K562 (cell line): ENCODE measurements around the gene GJC2. TPM values are rescaled to one million over a fixed set of nuclear protein-coding genes. Genes with fewer than 3 reads are reported as not detected.

Experiments
- ATAC-seq: fragments of 200-7000 bp; cut with Tn5 transposase; 3 replicates; pipeline ENCODE4 v1.9.1; 2020; ENCODE audit warnings: moderate library complexity
- BruUV-seq: library from RNA; stranded (reverse); fragments of 400-500 nt; replicated peaks from 2 replicates; lab custom pipeline; 2021; lab: Mats Ljungman, UMichigan
- CTCF ChIA-PET: fragments of 300-600 bp; formaldehyde crosslinking; extraction: SDS; loops from one replicate; lab custom pipeline; 2021; ENCODE audit warnings: low intra/inter-chr PET ratio; lab: Yijun Ruan, JAX
- POLR2A ChIA-PET: fragments of 300-600, 350-650 bp; sonication (Branson Sonifier 250); formaldehyde crosslinking; extraction: SDS; loops from one replicate; lab custom pipeline; 2021; ENCODE audit warnings: antibody characterized with exemption, inconsistent platforms; lab: Yijun Ruan, JAX
- DNase-seq, 4 experiments: peaks; one replicate each; pipeline versions ENCODE4 v3.0.0 to v3.0.0-alpha.2; 2011 to 2018; ENCODE audit warnings: low spot score in 3 of 4, mixed read lengths in 3 of 4; ENCODE audit errors: extremely low read depth in 1 of 4
- FAIRE-seq: peaks from 2 replicates; lab custom pipeline; 2011; peaks lifted over from hg19 to GRCh38; lab: Jason Lieb, UNC
- H2AFZ ChIP-seq: 2 replicates; pipeline ENCODE4 v1.6.0; 2011; ENCODE audit warnings: low read depth, low read length, control low read depth, inconsistent platforms
- H3K27ac ChIP-seq: fragments of 200-600 bp; 3 replicates; pipeline ENCODE4 v1.8.0; 2011; ENCODE audit warnings: low read depth, mild to moderate bottlenecking, control low read depth, inconsistent platforms, low read length, moderate library complexity, mixed read lengths; ENCODE audit errors: extremely low read depth
- H3K27me3 ChIP-seq, 2 experiments: fragments of 300-600 bp in 1 of 2; 2 replicates in 1 of 2; 3 replicates in 1 of 2; pipeline versions ENCODE4 v1.6.0 to v1.8.0; 2011; ENCODE audit warnings: inconsistent platforms in 2 of 2, low read length in 2 of 2, mild to moderate bottlenecking in 1 of 2, mixed read lengths in 1 of 2, moderate library complexity in 1 of 2; ENCODE audit not compliant: control insufficient read depth in 2 of 2, insufficient read depth in 2 of 2
- H3K36me3 ChIP-seq: fragments of 300-600 bp; 3 replicates; pipeline ENCODE4 v1.8.0; 2011; ENCODE audit warnings: mild to moderate bottlenecking, low read length, inconsistent platforms; ENCODE audit not compliant: control insufficient read depth, insufficient read depth
- H3K4me1 ChIP-seq, 2 experiments: fragments of 200-600 bp in 1 of 2; replicated peaks in 1 of 2; 2 replicates in 1 of 2; 3 replicates in 1 of 2; pipeline versions ENCODE4 v1.5.1 to v1.8.0; 2011; ENCODE audit warnings: inconsistent platforms in 2 of 2, low read length in 2 of 2, mild to moderate bottlenecking in 1 of 2, mixed read lengths in 1 of 2, moderate library complexity in 1 of 2; ENCODE audit not compliant: control insufficient read depth in 2 of 2, insufficient read depth in 2 of 2
- H3K4me2 ChIP-seq: 2 replicates; pipeline ENCODE4 v1.6.1; 2011; ENCODE audit warnings: low read length, control low read depth, inconsistent platforms, mixed read lengths; ENCODE audit not compliant: insufficient read depth
- H3K4me3 ChIP-seq: fragments of 200-600 bp; sonication (generic), shearing (Covaris generic); 2 replicates; pipeline ENCODE4 v1.5.1; 2016; ENCODE audit warnings: control low read depth, inconsistent platforms
- H3K79me2 ChIP-seq: fragments of 200-600 bp; 3 replicates; pipeline ENCODE4 v1.8.0; 2011; ENCODE audit warnings: low read length, inconsistent platforms; ENCODE audit not compliant: control insufficient read depth, insufficient read depth
- H3K9ac ChIP-seq, 2 experiments: 2 replicates each; pipeline versions ENCODE4 v1.6.0 to v1.6.1; 2011; ENCODE audit warnings: low read depth in 2 of 2, low read length in 2 of 2, control low read depth in 1 of 2, inconsistent platforms in 1 of 2, mild to moderate bottlenecking in 1 of 2, mixed read lengths in 1 of 2; ENCODE audit not compliant: insufficient read depth in 1 of 2
- H3K9me1 ChIP-seq: one replicate; pipeline ENCODE4 v1.6.0; 2011; ENCODE audit warnings: inconsistent platforms, mild to moderate bottlenecking, low read length, moderate library complexity; ENCODE audit not compliant: control insufficient read depth, insufficient read depth
- H3K9me3 ChIP-seq: replicated peaks from 2 replicates; pipeline ENCODE4 v1.5.1; 2011; ENCODE audit warnings: low read depth, low read length, inconsistent platforms; ENCODE audit not compliant: control insufficient read depth, insufficient read depth
- H4K20me1 ChIP-seq: replicated peaks from 2 replicates; pipeline ENCODE4 v1.6.1; 2011; ENCODE audit warnings: low read length, inconsistent platforms, mixed read lengths; ENCODE audit not compliant: control insufficient read depth, insufficient read depth
- BCLAF1 ChIP-seq, 2 experiments: fragments of 450-650 bp in 1 of 2; IDR thresholded peaks; 2 replicates each; pipeline ENCODE4 v1.6.1; 2011 to 2017; ENCODE audit warnings: low read depth in 2 of 2, antibody characterized with exemption in 1 of 2, borderline replicate concordance in 1 of 2, low read length in 1 of 2, mild to moderate bottlenecking in 1 of 2, mixed read lengths in 1 of 2; ENCODE audit not compliant: control insufficient read depth in 1 of 2
- CBFA2T3 ChIP-seq: fragments of 450-650 bp; IDR thresholded peaks from 2 replicates; pipeline ENCODE4 v1.6.1; 2017
- ELF1 ChIP-seq: fragments of 200-800 bp; sonication (Bioruptor generic); IDR thresholded peaks from 2 replicates; pipeline ENCODE4 v1.6.1; 2016; ENCODE audit warnings: missing genetic modification characterization, missing compliant biosample characterization
- KLF1 ChIP-seq: fragments of 450-650 bp; IDR thresholded peaks from 2 replicates; pipeline ENCODE4 v1.6.1; 2016; ENCODE audit warnings: missing genetic modification characterization, missing compliant biosample characterization
- SIRT6 ChIP-seq: IDR thresholded peaks from one replicate; pipeline ENCODE4 v1.6.1; 2012; ENCODE audit warnings: low read depth, mild to moderate bottlenecking, control low read depth, inconsistent platforms, low read length, moderate library complexity
- TRIM24 ChIP-seq, 2 experiments: fragments of 450-650 bp; IDR thresholded peaks; 2 replicates each; pipeline ENCODE4 v1.6.1; 2016
- ZNF165 ChIP-seq: fragments of 250-450 bp; sonication (Bioruptor Pico); IDR thresholded peaks from 2 replicates; pipeline ENCODE4 v1.4.0; 2020; ENCODE audit warnings: borderline replicate concordance
- ZNF384 ChIP-seq: IDR thresholded peaks from 2 replicates; pipeline ENCODE4 v1.6.1; 2012; ENCODE audit warnings: low read depth, low read length, improper control_type of control experiment
- ZNF668 ChIP-seq: fragments of 250-450 bp; sonication (Bioruptor Pico); IDR thresholded peaks from 2 replicates; pipeline ENCODE4 v1.8.0; 2022; ENCODE audit warnings: mild to moderate bottlenecking, inconsistent platforms
- WGBS: fragments of 100-300 bp; shearing (Covaris generic); methylation state at CpG from one replicate; pipeline ENCODE4 v1.1.6; 2016; ENCODE audit warnings: low coverage, mixed read lengths; ENCODE audit not compliant: insufficient coverage; ENCODE audit errors: missing lambda C conversion rate; 5-methylcytosine and 5-hydroxymethylcytosine counted together
- in situ Hi-C: fragments of 300-500 bp; cut with MboI; formaldehyde crosslinking; loops from 4 replicates; pipeline ENCODE4 v1.15.0; 2018; ENCODE audit warnings: inconsistent platforms, mixed read lengths
- intact Hi-C: fragments of 100-400 bp; cut with micrococcal nuclease; formaldehyde crosslinking; loops from 2 replicates; pipeline ENCODE4 v1.14.2; 2022
- polyA plus RNA-seq, 8 experiments: library from polyadenylated mRNA; depleted of rRNA in 4 of 8; stranded (reverse) in 5 of 8; unstranded in 3 of 8; fragments of >200 nt; fragmentation: Nextera tagmentation in 2 of 8; fragmentation: Illumina TruSeq in 1 of 8; extraction: Ambion mirVana in 2 of 8; extraction: Trizol in 1 of 8; gene quantifications; 2 replicates each; pipeline versions ENCODE4 v1.2.1 to v1.2.3, GENCODE V29; 2011 to 2014; ENCODE audit warnings: inconsistent platforms in 1 of 8, missing spikeins in 1 of 8
- total RNA-seq, 7 experiments: library from RNA; depleted of rRNA in 6 of 7; stranded (reverse); fragments of >200 nt in 6 of 7; fragmentation: Illumina TruSeq in 2 of 7; extraction: Trizol in 2 of 7; gene quantifications; 2 replicates each; pipeline versions ENCODE4 v1.2.1 to v1.2.3, GENCODE V29; 2011 to 2021; ENCODE audit warnings: low replicate concordance in 1 of 7
- TF ChIP-seq, protein P1 (sequence below): IDR thresholded peaks from 2 replicates; pipeline ENCODE4 v1.6.1; 2011; ENCODE audit not compliant: insufficient read length; ENCODE audit errors: extremely low read depth

The GJC2 gene
- total and polyA plus RNA-seq, 9 of the 15 experiments (the other 6 are each of a cell fraction or from before 2014, with no cell fraction given) = 0.03 to 0.62 (median 0.11) TPM; not detected in 2

- Histone ChIP-seq H4K20me1 (peaks cover 2% of the 10 kb centered on the region), H3K9me3 (no peaks in the 10 kb centered on the region), H3K27me3 (no peaks in the 10 kb centered on the region), H3K27ac (no peak overlapping the region), H3K9me1 (no peaks in the 10 kb centered on the region), H2AFZ (no peak overlapping the region), H3K36me3 (peaks cover 24% of the 10 kb centered on the region; the same call in 2 of the 3 replicates), H3K4me2 (no peak overlapping the region), H3K9ac (peak overlapping the region in 1 of 2 experiments; percentile 91; a peak in 2 of 4 replicates), H3K4me3 (no peak overlapping the region), H3K79me2 (peaks cover 24% of the 10 kb centered on the region), H3K4me1 (peaks cover 16 to 78% of the 10 kb centered on the region in 2 experiments)
- in situ Hi-C loops = no loop called here
- CTCF ChIA-PET = no interaction called here
- BruUV-seq = no TSS peak
- no peak for DNase-seq
- no peak for ATAC-seq
- 73% methylated on average over 17 of the region's 19 CpGs for WGBS
- intact Hi-C loops = no loop called here
- POLR2A ChIA-PET = interaction anchor here (0.6 to 4.2 kb wide), 7 partner anchors 9 to 70 kb away, joined by 3 to 46 read pairs (median 9); partner anchors contain the start of genes ARF1, GUK1 and IBA57
- no peak for FAIRE-seq
- TF ChIP-seq KLF1 (tag) (no peak), BCLAF1 (IDR thresholded peaks at IDR 0.05; ENCODE audit: borderline replicate concordance in 1 of 2, control insufficient read depth in 1 of 2, low read depth in 2 of 2, low read length in 1 of 2) (no peak), ZNF668 (CRISPR knock-in tag) (no peak), CBFA2T3 (no peak), TRIM24 (IDR thresholded peaks at IDR 0.05) (no peak), ZNF165 (CRISPR knock-in tag) (no peak), ZNF384 (no peak), SIRT6 (no peak), ELF1 (no peak)
- TF ChIP-seq, protein P1, sequence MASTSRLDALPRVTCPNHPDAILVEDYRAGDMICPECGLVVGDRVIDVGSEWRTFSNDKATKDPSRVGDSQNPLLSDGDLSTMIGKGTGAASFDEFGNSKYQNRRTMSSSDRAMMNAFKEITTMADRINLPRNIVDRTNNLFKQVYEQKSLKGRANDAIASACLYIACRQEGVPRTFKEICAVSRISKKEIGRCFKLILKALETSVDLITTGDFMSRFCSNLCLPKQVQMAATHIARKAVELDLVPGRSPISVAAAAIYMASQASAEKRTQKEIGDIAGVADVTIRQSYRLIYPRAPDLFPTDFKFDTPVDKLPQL = no peak
These were observed 2.6 kb downstream of the GJC2 start for GRCh38 chr1:228152097-228152917.
